ENCODE measurements around the gene NR3C1. TPM values are rescaled to one million over a fixed set of nuclear protein-coding genes. Genes with fewer than 3 reads are reported as not detected.

Gene NR3C1
- total and polyA plus RNA-seq, 2 donors (not counting 1 experiment from before 2014, with no cell fraction given) = 17.6 to 218 TPM

GRCh38 chr5:143231973-143232812 lies 171.3 kb downstream of the NR3C1 start:
- no peak overlapping the region for H3K4me2 ChIP-seq (replicated peaks; ENCODE audit: low read depth, low read length, poor library complexity, severe bottlenecking)
- Mint-ChIP-seq H3K27me3 (no peaks in the 10 kb centered on the region), H3K4me1 (peaks cover 19% of the 10 kb centered on the region), H3K4me3 (no peak overlapping the region), H3K27ac (no peak overlapping the region), H3K9me3 (ENCODE audit: insufficient read depth) (no peaks in the 10 kb centered on the region)
- ATAC-seq (ENCODE audit: low read depth) = no peak
- H3K4me3 ChIP-seq (ENCODE audit: control extremely low read depth in 1 of 5, extremely low read depth in 1 of 5, insufficient read depth in 1 of 5, low read depth in 2 of 5, low read length in 4 of 5) = no peak overlapping the region
- WGBS (ENCODE audit: insufficient coverage) = 94% methylated on average over 2 of the region's 7 CpGs
- H3K36me3 ChIP-seq (replicated peaks in 1 of 2; ENCODE audit: control extremely low read depth in 1 of 2, control insufficient read depth in 1 of 2, extremely low read depth in 1 of 2, insufficient read depth in 2 of 2, low read length in 1 of 2) = no peaks in the 10 kb centered on the region
- no peaks in the 10 kb centered on the region for H3K27me3 ChIP-seq (replicated peaks in 1 of 4; ENCODE audit: control extremely low read depth in 1 of 4, control insufficient read depth in 3 of 4, insufficient read depth in 4 of 4, low read length in 3 of 4)
- no peak overlapping the region for H3K9ac ChIP-seq (ENCODE audit: low read length)
- intact Hi-C loops (cut with micrococcal nuclease) = no loop called here
- no peaks in the 10 kb centered on the region for H3K79me2 ChIP-seq (ENCODE audit: control insufficient read depth, insufficient read depth, low read length)
- peaks cover 15 to 16% of the 10 kb centered on the region in 2 donors for H3K4me1 ChIP-seq (ENCODE audit: control insufficient read depth in 2 of 2, insufficient read depth in 2 of 2, low read length in 2 of 2)
- H3K9me3 ChIP-seq (ENCODE audit: control extremely low read depth in 1 of 3, control insufficient read depth in 2 of 3, insufficient read depth in 1 of 3, low read length in 2 of 3) = no peaks in the 10 kb centered on the region
- ChIA-PET POLR2A (no interaction called here), CTCF (interaction anchor here (0.7 kb wide), 1 partner anchor 472 kb away, joined by 3 read pairs; no protein-coding TSS in a partner anchor)
- H3K27ac ChIP-seq (ENCODE audit: low read length in 2 of 2) = no peak overlapping the region
- no peak for DNase-seq
- no peak overlapping the region for H2AFZ ChIP-seq (ENCODE audit: insufficient read depth, low read depth, low read length, poor library complexity, severe bottlenecking)
- TF ChIP-seq CTCF (IDR thresholded peaks at IDR 0.05) (no peak), EZH2 (IDR thresholded peaks at IDR 0.05; ENCODE audit: borderline replicate concordance, insufficient read depth, low read depth, low read length, poor library complexity, severe bottlenecking) (no peak)
- no peaks in the 10 kb centered on the region for H4K20me1 ChIP-seq (ENCODE audit: control insufficient read depth, insufficient read depth, low read length, poor library complexity, severe bottlenecking)

- Histone ChIP-seq H3K9me3 (ENCODE audit: control extremely low read depth in 1 of 3, control insufficient read depth in 2 of 3, insufficient read depth in 1 of 3, low read length in 2 of 3) (no peaks in the 10 kb centered on the region), H3K27ac (ENCODE audit: low read length in 2 of 2) (no peak overlapping the region), H3K4me3 (ENCODE audit: control extremely low read depth in 1 of 5, extremely low read depth in 1 of 5, insufficient read depth in 1 of 5, low read depth in 2 of 5, low read length in 4 of 5) (no peak overlapping the region), H3K79me2 (ENCODE audit: control insufficient read depth, insufficient read depth, low read length) (no peaks in the 10 kb centered on the region), H3K36me3 (replicated peaks in 1 of 2; ENCODE audit: control extremely low read depth in 1 of 2, control insufficient read depth in 1 of 2, extremely low read depth in 1 of 2, insufficient read depth in 2 of 2, low read length in 1 of 2) (no peaks in the 10 kb centered on the region), H3K4me2 (replicated peaks; ENCODE audit: low read depth, low read length, poor library complexity, severe bottlenecking) (no peak overlapping the region), H3K9ac (ENCODE audit: low read length) (no peak overlapping the region), H3K4me1 (ENCODE audit: control insufficient read depth in 2 of 2, insufficient read depth in 2 of 2, low read length in 2 of 2) (peaks cover 15 to 16% of the 10 kb centered on the region in 2 donors), H2AFZ (ENCODE audit: insufficient read depth, low read depth, low read length, poor library complexity, severe bottlenecking) (no peak overlapping the region), H4K20me1 (ENCODE audit: control insufficient read depth, insufficient read depth, low read length, poor library complexity, severe bottlenecking) (no peaks in the 10 kb centered on the region), H3K27me3 (replicated peaks in 1 of 4; ENCODE audit: control extremely low read depth in 1 of 4, control insufficient read depth in 3 of 4, insufficient read depth in 4 of 4, low read length in 3 of 4) (no peaks in the 10 kb centered on the region)
- H3K4me3 Mint-ChIP-seq = no peak overlapping the region
- H3K27me3 Mint-ChIP-seq = no peaks in the 10 kb centered on the region
- POLR2A ChIA-PET = no interaction called here
- H3K4me1 Mint-ChIP-seq = peaks cover 19% of the 10 kb centered on the region
- DNase-seq (no peak), ATAC-seq (ENCODE audit: low read depth) (no peak)
- TF ChIP-seq EZH2 (IDR thresholded peaks at IDR 0.05; ENCODE audit: borderline replicate concordance, insufficient read depth, low read depth, low read length, poor library complexity, severe bottlenecking) (no peak), CTCF (IDR thresholded peaks at IDR 0.05) (no peak)
- intact Hi-C loops (cut with micrococcal nuclease) = no loop called here
- H3K9me3 Mint-ChIP-seq (ENCODE audit: insufficient read depth) = no peaks in the 10 kb centered on the region
- WGBS (ENCODE audit: insufficient coverage) = 83% methylated on average over 1 of the region's 3 CpGs
- CTCF ChIA-PET = no interaction called here
- no peak overlapping the region for H3K27ac Mint-ChIP-seq
Observed at GRCh38 chr5:143231416-143231815, 172.1 kb downstream of the NR3C1 start.
